M059J (cell line): ENCODE data around the gene FGFR4. TPM values are rescaled to one million over a fixed set of nuclear protein-coding genes. Genes with fewer than 3 reads are reported as not detected.
A peak's percentile ranks its signal among the peaks of the same experiment; 100 is the strongest.

Experiments used
- DNase-seq: peaks from one replicate; pipeline ENCODE4 v3.0.0-alpha.2; 2012; ENCODE audit warnings: low read depth
- total RNA-seq: library from RNA; depleted of rRNA; stranded (reverse); fragments of >200 nt; shearing (Covaris generic); gene quantifications from 2 replicates; pipeline ENCODE4 v1.2.3, GENCODE V29; 2014

The FGFR4 gene
- total RNA-seq, 1 experiment from 2014 or later, result 0.62 TPM

GRCh38 chr5:177103523-177104253 lies 17.0 kb downstream of the FGFR4 start:
- DNase-seq, result no peak

- no peak for DNase-seq
Measured at GRCh38 chr5:177105691-177106476, 19.2 kb downstream of the FGFR4 start.

- no peak for DNase-seq
Measured at GRCh38 chr5:177107159-177107558, 20.4 kb downstream of the FGFR4 start.

- DNase-seq, result no peak
Measured at GRCh38 chr5:177109810-177110209, 23.1 kb downstream of the FGFR4 start.

- no peak for DNase-seq
Measured at GRCh38 chr5:177111720-177112394, 25.1 kb downstream of the FGFR4 start.

- DNase-seq, result no peak
Measured at GRCh38 chr5:177112589-177113220, 26.0 kb downstream of the FGFR4 start.

GRCh38 chr5:177113566-177114424 lies 27.1 kb downstream of the FGFR4 start:
- DNase-seq, result peak; percentile 72

- no peak for DNase-seq
Measured at GRCh38 chr5:177116631-177117373, 30.1 kb downstream of the FGFR4 start.

- DNase-seq, result no peak
Measured at GRCh38 chr5:177117441-177118045, 30.8 kb downstream of the FGFR4 start.

GRCh38 chr5:177122566-177122965 lies 35.9 kb downstream of the FGFR4 start:
- no peak for DNase-seq

- DNase-seq, result no peak
Measured at GRCh38 chr5:177123789-177124485, 37.2 kb downstream of the FGFR4 start.

- no peak for DNase-seq
Measured at GRCh38 chr5:177124486-177124991, 37.8 kb downstream of the FGFR4 start.

- DNase-seq, result no peak
Measured at GRCh38 chr5:177126771-177127170, 40.1 kb downstream of the FGFR4 start.

- DNase-seq, result peak; percentile 78
Measured at GRCh38 chr5:177128551-177128981, 41.9 kb downstream of the FGFR4 start.

GRCh38 chr5:177130211-177131018 lies 43.7 kb downstream of the FGFR4 start:
- DNase-seq, result peak; percentile 18

- no peak for DNase-seq
Measured at GRCh38 chr5:177131019-177131320, 44.3 kb downstream of the FGFR4 start.

- peak; percentile 23 for DNase-seq
Measured at GRCh38 chr5:177131352-177132135, 44.8 kb downstream of the FGFR4 start.
